Adrenal gland (tissue), 5 donors: Measurements from ENCODE around the gene RAMP3.

Source experiments
- POLR2A ChIP-seq, 2 donors: fragments of 450-650 bp; IDR thresholded peaks; one replicate each; pipeline ENCODE4 v1.6.1; 2017; ENCODE audit warnings: antibody characterized with exemption in 2 of 2, mild to moderate bottlenecking in 2 of 2, moderate library complexity in 1 of 2
- TF ChIP-seq, protein P1 (sequence below), 6 experiments: fragments of 450-650 bp in 4 of 6; fragments of 200-600 bp in 2 of 6; sonication (generic) in 1 of 6; IDR thresholded peaks; 1 replicate in 5 of 6; 2 replicates in 1 of 6; pipeline versions ENCODE4 v1.5.1 to v1.8.0; 2016 to 2021; ENCODE audit warnings: antibody characterized with exemption in 6 of 6, mild to moderate bottlenecking in 2 of 6, moderate library complexity in 1 of 6
- donor health status: DM: no; HTN: no; CAD: no.

DNA sequence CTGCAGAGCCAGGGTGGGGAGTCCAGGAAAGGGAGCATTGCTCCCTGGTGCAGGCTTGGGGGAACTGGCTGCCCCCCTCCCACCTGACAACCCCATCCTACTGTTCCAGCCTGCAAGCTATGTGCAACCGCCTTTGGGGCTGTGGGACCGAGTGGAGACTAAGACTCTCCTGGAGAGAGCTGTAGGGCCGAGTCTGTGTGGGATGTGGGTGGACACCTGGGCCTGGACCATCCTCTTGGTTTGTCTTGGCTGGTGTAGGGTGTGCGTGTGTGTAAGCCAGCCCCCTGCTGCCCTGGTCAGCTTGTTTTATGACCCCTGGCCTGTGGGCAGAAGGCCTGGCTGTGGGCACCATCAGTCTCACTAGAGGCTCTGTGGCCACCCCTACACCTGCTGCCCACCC, 1.6 kb upstream of the RAMP3 start:
- TF ChIP-seq, protein P1, sequence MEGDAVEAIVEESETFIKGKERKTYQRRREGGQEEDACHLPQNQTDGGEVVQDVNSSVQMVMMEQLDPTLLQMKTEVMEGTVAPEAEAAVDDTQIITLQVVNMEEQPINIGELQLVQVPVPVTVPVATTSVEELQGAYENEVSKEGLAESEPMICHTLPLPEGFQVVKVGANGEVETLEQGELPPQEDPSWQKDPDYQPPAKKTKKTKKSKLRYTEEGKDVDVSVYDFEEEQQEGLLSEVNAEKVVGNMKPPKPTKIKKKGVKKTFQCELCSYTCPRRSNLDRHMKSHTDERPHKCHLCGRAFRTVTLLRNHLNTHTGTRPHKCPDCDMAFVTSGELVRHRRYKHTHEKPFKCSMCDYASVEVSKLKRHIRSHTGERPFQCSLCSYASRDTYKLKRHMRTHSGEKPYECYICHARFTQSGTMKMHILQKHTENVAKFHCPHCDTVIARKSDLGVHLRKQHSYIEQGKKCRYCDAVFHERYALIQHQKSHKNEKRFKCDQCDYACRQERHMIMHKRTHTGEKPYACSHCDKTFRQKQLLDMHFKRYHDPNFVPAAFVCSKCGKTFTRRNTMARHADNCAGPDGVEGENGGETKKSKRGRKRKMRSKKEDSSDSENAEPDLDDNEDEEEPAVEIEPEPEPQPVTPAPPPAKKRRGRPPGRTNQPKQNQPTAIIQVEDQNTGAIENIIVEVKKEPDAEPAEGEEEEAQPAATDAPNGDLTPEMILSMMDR (IDR thresholded peaks at IDR 0.05) = no peak
- TF ChIP-seq POLR2A (IDR thresholded peaks at IDR 0.05) = no peak
